Adipose tissue (tissue), 3 donors: Measurements from ENCODE around the gene LCE2D. TPM values are rescaled to one million over a fixed set of nuclear protein-coding genes. Genes with fewer than 3 reads are reported as not detected.
"Not testable (repeated sequence)": the region's sequence is repeated elsewhere in the genome, so short reads cannot be mapped to it uniquely, and the experiment has no call there.

Experiments
- H3K27ac ChIP-seq: one replicate; pipeline ENCODE4 v1.5.1; 2013; ENCODE audit warnings: low read depth, low read length
- WGBS, 3 donors: extraction: QIAGEN DNeasy Blood & Tissue Kit; methylation state at CpG; one replicate each; pipeline ENCODE4 v1.1.7; 2013; 5-methylcytosine and 5-hydroxymethylcytosine counted together
- polyA plus RNA-seq, 3 donors: library from polyadenylated mRNA; stranded (reverse); fragments of 200-250 nt; gene quantifications; one replicate each; pipeline ENCODE4 v1.2.3, GENCODE V29; 2013
- donor health status: healthy with polysubstance abuse.
- donor health status: Bipolar disorder and iron deficiency.
- donor health status: healthy.

LCE2D gene
- polyA plus RNA-seq, 3 donors = not detected

DNA sequence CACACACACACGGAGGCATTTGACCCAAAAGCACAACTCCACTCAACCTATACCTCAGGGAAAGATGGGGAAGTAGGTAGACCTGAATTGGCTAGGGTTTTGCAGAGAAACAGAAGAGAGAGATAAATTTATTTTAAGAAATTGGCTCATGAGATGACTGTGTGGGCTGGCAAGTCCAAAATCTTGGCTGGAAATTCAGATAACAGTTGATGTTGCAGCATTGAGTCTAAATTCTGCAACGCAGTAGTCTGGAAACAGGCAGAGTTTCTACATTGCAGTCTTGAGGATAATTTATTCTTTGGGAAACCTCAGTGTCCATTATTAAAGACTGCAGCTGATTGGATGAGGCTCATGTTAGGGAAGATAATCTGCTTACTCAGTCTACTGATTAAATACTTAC lies 18.4 kb downstream of the LCE2D start:
- no peak overlapping the region for H3K27ac ChIP-seq
- 44 to 61% (median 58%) methylated on average over 2 of the region's 2 CpGs for whole genome bisulfite sequencing, 3 donors

DNA sequence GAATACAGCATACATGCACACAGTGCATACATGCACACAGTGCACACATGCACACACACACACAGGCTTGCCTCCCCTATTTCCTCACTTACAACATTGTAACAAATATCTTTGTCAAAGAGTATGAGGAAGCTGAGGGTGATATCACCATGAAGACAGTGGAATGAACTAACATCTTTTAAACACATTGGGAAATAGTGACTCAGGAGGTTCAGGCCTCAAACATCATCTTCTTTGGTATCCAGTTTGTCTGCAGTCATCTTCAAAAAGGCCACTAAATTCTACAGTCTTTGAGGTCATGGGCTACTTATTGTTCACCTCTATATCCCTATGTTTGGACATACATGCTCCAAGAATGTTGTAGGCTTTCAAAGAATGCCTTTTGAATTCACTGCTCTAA lies 20.7 kb downstream of the LCE2D start:
- no peak overlapping the region for H3K27ac ChIP-seq

DNA sequence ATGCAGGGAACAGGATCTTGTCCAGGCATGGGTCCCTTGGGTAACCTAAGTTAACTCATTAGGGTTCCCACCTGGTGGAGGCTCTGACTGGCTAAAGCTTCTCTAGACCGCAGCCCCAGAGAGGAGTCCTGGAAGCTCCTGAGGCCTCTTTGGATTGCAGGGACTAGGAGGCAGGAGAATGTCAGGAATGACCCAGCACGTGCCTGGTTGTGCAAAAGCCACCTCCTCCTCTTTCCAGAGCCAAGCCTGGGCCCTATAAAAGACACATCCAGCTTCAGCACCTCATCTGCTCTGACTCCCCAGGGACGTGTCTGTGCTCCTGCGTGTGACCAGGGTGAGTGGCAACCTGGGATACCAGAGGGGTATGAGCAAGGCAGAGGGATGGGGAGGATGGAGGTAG lies 22.6 kb downstream of the LCE2D start, which contains the start of gene LCE2B:
LCE2B (plus strand) TSS at position 301 of the 400 bp plus-strand sequence. CDS start 721 bp downstream, outside the sequence.
- 62 to 65% (median 62%) methylated on average over 4 of the region's 4 CpGs for whole genome bisulfite sequencing, 3 donors
- not testable (repeated sequence) for H3K27ac ChIP-seq

DNA sequence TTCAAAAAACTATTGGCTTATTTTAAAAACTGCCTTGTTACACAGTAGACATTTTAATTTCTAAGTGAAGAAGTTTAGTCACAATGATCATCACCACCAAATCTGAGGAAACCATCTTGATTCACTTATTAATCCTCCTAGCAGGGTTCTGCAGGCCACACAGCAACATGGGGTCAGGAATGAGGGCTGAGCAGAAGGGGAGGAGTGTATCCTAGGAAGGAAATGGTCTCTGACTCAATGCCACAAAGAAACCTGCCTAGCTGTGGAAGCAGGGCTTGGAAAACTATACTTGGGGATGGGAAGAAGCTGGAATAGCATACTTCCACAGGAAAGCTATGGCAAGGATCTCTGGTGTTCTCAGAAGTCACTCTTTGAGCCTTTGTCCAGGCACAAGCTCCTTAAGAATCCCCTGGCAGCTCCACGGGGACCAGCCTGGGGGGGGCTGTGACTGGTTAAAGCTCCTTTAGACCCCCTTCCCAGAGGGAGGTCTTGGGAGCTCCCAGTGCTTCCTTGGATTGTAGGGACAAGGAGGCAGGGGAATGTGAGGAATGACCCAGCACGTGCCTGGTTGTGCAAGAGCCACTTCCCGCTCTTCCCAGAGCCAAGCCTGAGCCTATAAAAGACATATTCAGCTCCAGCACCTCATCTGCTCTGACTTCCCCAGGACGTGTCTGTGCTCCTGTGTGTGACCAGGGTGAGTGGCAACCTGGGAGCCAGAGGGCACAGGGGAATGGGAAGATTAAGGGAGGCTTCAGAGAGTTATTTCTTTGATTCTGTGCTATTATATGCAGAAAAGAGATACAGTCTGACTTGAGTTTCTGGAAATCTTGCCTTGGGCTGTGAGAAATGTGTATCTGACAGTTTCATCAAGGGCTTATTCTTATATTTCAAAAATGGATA lies 34.8 kb downstream of the LCE2D start, which contains the start of gene LCE2A:
LCE2A (plus strand) TSS at position 645 of the 900 bp plus-strand sequence. CDS start 557 bp downstream, outside the sequence.
- 38 to 55% (median 47%) methylated on average over 4 of the region's 4 CpGs for WGBS, 3 donors

DNA sequence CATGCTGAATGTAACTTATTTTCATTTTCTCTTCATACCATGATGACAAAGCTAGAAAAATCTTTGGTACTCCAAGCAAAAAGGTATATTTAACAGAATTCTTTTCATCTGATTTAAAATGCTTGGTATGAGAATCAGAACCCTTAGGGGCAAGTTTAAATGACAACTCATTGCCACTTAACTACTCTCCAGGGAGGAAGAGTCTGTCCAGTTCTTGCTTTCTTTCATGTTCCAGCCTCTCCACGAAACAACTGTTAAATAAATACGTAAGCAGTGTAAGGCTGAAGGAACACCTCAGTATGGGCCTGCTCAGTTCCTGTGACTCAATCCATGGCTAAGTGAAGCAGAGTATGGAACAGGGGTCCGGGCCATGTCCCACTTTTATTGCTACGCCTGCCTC lies 36.6 kb downstream of the LCE2D start:
- no peak overlapping the region for H3K27ac ChIP-seq
- WGBS, 3 donors = 71 to 78% (median 78%) methylated on average over 4 of the region's 4 CpGs

More for the DNA sequence above, 34.8 kb downstream of the LCE2D start, which contains the start of gene LCE2A:
- no peak within 1 kb of the TSS for H3K27ac ChIP-seq

DNA sequence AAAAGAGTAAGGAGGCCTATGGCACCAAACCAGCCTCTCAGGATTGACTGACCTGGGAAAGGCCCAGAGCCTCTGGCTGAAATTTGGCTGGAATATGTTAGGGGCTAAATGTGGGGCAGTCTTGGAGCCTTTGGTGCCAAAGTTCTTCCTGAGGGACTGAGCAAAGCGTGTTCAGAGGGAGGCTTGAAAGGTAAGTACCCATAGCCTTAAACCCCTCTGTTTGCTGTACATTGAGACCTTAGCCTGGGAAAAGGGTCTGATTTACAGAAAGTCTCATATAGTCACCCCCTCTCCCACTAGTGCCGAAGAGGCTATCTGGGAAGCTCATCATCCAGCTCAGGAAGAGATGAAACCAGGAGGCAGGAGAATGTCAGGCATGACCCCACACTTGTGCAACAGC lies 44.7 kb downstream of the LCE2D start, which contains the start of gene LCE4A:
LCE4A (plus strand) TSS at position 301 of the 400 bp plus-strand sequence. CDS start 916 bp downstream, outside the sequence.
- no peak within 1 kb of the TSS for H3K27ac ChIP-seq
- 75 to 86% (median 75%) methylated on average over 2 of the region's 2 CpGs for WGBS, 3 donors

Other genes with a start within 250 kb of the LCE2D start
- 1 to 10 TPM in 1 of 3 donors, under 1 TPM in 1, not detected in 1; 0.36 to 5.0 TPM for gene CRNN, start 249.1 kb upstream of the LCE2D start, polyA plus RNA-seq
- gene LCE5A, start 152.6 kb upstream of the LCE2D start, polyA plus RNA-seq = not detected
- under 1 TPM in 1 of 3 donors, not detected in 2; 0.52 TPM for gene CRCT1, start 148.9 kb upstream of the LCE2D start, polyA plus RNA-seq
- gene LCE3E, start 96.6 kb upstream of the LCE2D start, polyA plus RNA-seq = not detected
- gene LCE3D, start 82.9 kb upstream of the LCE2D start, polyA plus RNA-seq = not detected
- gene LCE3C, start 63.1 kb upstream of the LCE2D start, polyA plus RNA-seq = not detected
- gene LCE3B, start 49.6 kb upstream of the LCE2D start, polyA plus RNA-seq = not detected
- gene LCE3A, start 40.3 kb upstream of the LCE2D start, polyA plus RNA-seq = not detected
- not detected for gene LCE2C, start 11.9 kb downstream of the LCE2D start, polyA plus RNA-seq
- gene LCE2B, start 22.7 kb downstream of the LCE2D start, polyA plus RNA-seq = not detected
- not detected for gene LCE2A, start 35.0 kb downstream of the LCE2D start, polyA plus RNA-seq
- gene LCE4A, start 44.8 kb downstream of the LCE2D start, polyA plus RNA-seq = not detected
- gene KPRP, start 94.6 kb downstream of the LCE2D start, polyA plus RNA-seq = not detected
- not detected for gene LCE1F, start 111.8 kb downstream of the LCE2D start, polyA plus RNA-seq
- gene LCE1E, start 122.9 kb downstream of the LCE2D start, polyA plus RNA-seq = not detected
- not detected for gene LCE1D, start 133.3 kb downstream of the LCE2D start, polyA plus RNA-seq
- not detected for gene LCE1C, start 143.3 kb downstream of the LCE2D start, polyA plus RNA-seq
- gene LCE1B, start 148.6 kb downstream of the LCE2D start, polyA plus RNA-seq = not detected
- gene LCE1A, start 164.1 kb downstream of the LCE2D start, polyA plus RNA-seq = not detected
- gene LCE6A, start 179.5 kb downstream of the LCE2D start, polyA plus RNA-seq = not detected
- not detected for gene LCE7A, start 196.6 kb downstream of the LCE2D start, polyA plus RNA-seq
- not detected for gene SMCP, start 214.9 kb downstream of the LCE2D start, polyA plus RNA-seq
- under 1 TPM in 2 of 3 donors, not detected in 1; 0.06 to 0.40 TPM for gene IVL, start 245.2 kb downstream of the LCE2D start, polyA plus RNA-seq